Body of pancreas (tissue), 4 donors: ENCODE data around the gene MTA1. TPM values are rescaled to one million over a fixed set of nuclear protein-coding genes. Genes with fewer than 3 reads are reported as not detected.

Experiments
- ATAC-seq: fragments of 150-250 bp; one replicate; pipeline ENCODE4 v1.9.1; 2016
- DNase-seq, 4 donors: peaks; one replicate each; pipeline ENCODE4 v3.0.0-alpha.2; 2019
- H3K27ac ChIP-seq, 4 donors: fragments of 200-600 bp; sonication (generic); 1 replicate in 3 of 4; 2 replicates in 1 of 4; pipeline versions ENCODE4 v1.5.1 to v1.6.1; 2016 to 2019; ENCODE audit warnings: mild to moderate bottlenecking in 1 of 4, mixed read lengths in 1 of 4, moderate library complexity in 1 of 4
- H3K27me3 ChIP-seq, 2 donors: fragments of 200-600 bp; sonication (generic); one replicate each; pipeline ENCODE4 v1.6.0; 2016; ENCODE audit warnings: mild to moderate bottlenecking in 1 of 2
- H3K36me3 ChIP-seq, 2 donors: fragments of 200-600 bp; sonication (generic); replicated peaks in 1 of 2; 2 replicates each; pipeline ENCODE4 v1.5.1; 2016; ENCODE audit warnings: low read depth in 2 of 2; ENCODE audit not compliant: insufficient read depth in 1 of 2
- H3K4me1 ChIP-seq: fragments of 200-600 bp; sonication (generic); one replicate; pipeline ENCODE4 v1.6.0; 2016
- H3K4me3 ChIP-seq, 2 donors: fragments of 200-600 bp; sonication (generic); 1 replicate in 1 of 2; 2 replicates in 1 of 2; pipeline ENCODE4 v1.5.1; 2016 to 2019
- H3K9me3 ChIP-seq, 3 donors: fragments of 200-600 bp; sonication (generic); 1 replicate in 2 of 3; 2 replicates in 1 of 3; pipeline ENCODE4 v1.5.1; 2016
- CTCF ChIP-seq, 7 experiments: fragments of 450-650 bp in 4 of 7; fragments of 200-600 bp in 3 of 7; sonication (generic) in 3 of 7; IDR thresholded peaks; one replicate each; pipeline ENCODE4 v1.5.1; 2016 to 2019; ENCODE audit warnings: antibody characterized with exemption in 7 of 7
- POLR2A ChIP-seq, 3 donors: fragments of 450-650 bp; IDR thresholded peaks; one replicate each; pipeline ENCODE4 v1.6.1; 2016; ENCODE audit warnings: antibody characterized with exemption in 3 of 3, mild to moderate bottlenecking in 2 of 3
- WGBS, 2 donors: methylation state at CpG; one replicate each; pipeline ENCODE4 v1.1.5; 2017; 5-methylcytosine and 5-hydroxymethylcytosine counted together
- intact Hi-C: fragments of 100-400 bp; cut with DNase I; formaldehyde crosslinking; loops from one replicate; pipeline ENCODE4 v1.15.1; 2023
- total RNA-seq, 2 donors: library from RNA; depleted of rRNA; stranded (reverse); fragments of >200 nt; gene quantifications; one replicate each; pipeline ENCODE4 v1.1.0, GENCODE V29; 2016

MTA1 gene
- total RNA-seq, 2 donors from 2014 or later = 69.8 to 92.6 TPM

DNA sequence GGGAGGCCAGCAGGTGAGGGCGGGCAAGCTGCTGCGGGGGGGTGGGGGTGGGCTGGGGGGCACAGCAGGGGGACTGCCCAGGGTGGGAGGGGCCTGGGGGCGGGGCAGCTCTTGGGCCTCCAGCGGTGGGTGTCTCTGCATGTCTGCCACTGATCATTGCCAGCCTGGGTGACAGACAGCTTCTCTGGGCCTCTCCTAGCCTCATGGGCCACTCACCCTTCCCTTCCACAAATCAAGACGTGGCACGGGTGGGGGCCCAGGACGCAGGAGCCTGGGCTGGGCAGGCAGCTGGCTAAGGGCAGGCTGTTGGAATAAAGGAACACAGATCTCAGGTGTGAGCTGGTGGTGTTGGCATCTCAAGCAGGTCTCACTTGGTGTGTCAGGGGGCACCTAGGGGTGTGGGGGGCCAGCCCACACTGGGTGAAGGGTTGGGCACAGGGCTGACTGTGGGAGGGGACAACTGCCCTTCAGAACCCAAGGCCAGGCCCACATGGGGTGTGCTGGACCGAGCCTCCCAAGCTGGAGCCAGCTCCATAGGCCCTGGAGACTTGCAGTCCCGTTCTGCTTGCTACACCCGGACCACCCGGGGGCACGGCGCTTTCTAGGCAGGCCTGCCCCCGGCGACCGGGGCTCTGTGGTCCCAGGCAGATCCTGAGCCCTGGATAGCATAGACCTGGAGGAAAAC lies 74.4 kb downstream of the MTA1 start:
- Histone ChIP-seq H3K36me3 (no peaks in the 10 kb centered on the region), H3K27ac (no peak overlapping the region), H3K9me3 (no peaks in the 10 kb centered on the region), H3K4me3 (no peak overlapping the region), H3K4me1 (peaks cover 19% of the 10 kb centered on the region), H3K27me3 (no peaks in the 10 kb centered on the region)
- WGBS, 2 donors = 60 to 85% methylated on average over 2 to 15 of the region's 16 CpGs
- intact Hi-C loops = no loop called here
- ATAC-seq = no peak
- TF ChIP-seq CTCF (IDR thresholded peaks at IDR 0.05) (no peak), POLR2A (IDR thresholded peaks at IDR 0.05) (no peak)
- DNase-seq = no peak

DNA sequence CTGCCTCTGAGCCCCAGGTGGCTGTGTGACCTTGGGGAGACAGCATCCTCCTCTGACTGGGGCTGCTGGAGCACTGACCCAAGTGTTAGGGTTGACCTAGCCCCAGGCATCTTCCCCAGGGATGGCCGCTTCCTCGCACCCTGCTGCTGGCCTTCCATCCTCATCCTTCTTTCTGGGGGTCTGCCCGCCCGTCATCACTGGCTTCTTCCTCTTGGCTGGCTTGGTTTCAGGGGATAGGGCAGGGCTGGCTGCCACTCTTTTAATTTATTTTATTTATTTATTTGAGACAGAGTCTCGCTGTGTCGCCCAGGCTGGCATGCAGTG lies 74.9 kb downstream of the MTA1 start:
- no peaks in the 10 kb centered on the region for H3K9me3 ChIP-seq
- no peaks in the 10 kb centered on the region for H3K27me3 ChIP-seq
- intact Hi-C loops = no loop called here
- DNase-seq (no peak), ATAC-seq (no peak)
- H3K36me3 ChIP-seq = no peaks in the 10 kb centered on the region
- WGBS, 2 donors = 90 to 92% methylated on average over 6 of the region's 6 CpGs
- H3K4me1 ChIP-seq = peaks cover 14% of the 10 kb centered on the region
- H3K4me3 ChIP-seq = no peak overlapping the region
- TF ChIP-seq POLR2A (IDR thresholded peaks at IDR 0.05) (no peak), CTCF (IDR thresholded peaks at IDR 0.05) (no peak)
- H3K27ac ChIP-seq = no peak overlapping the region

GRCh38 chr14:105495101-105495989 lies 75.7 kb downstream of the MTA1 start:
- ATAC-seq (no peak), DNase-seq (peak in 1 of 4 donors; percentile 14)
- Histone ChIP-seq H3K4me1 (peaks cover 14% of the 10 kb centered on the region), H3K4me3 (no peak overlapping the region), H3K9me3 (no peaks in the 10 kb centered on the region), H3K27ac (no peak overlapping the region), H3K36me3 (no peaks in the 10 kb centered on the region), H3K27me3 (no peaks in the 10 kb centered on the region)
- 64 to 82% methylated on average over 6 to 17 of the region's 18 CpGs for whole genome bisulfite sequencing, 2 donors
- intact Hi-C loops = no loop called here
- TF ChIP-seq CTCF (IDR thresholded peaks at IDR 0.05) = no peak
- TF ChIP-seq POLR2A (IDR thresholded peaks at IDR 0.05) = no peak

- Histone ChIP-seq H3K9me3 (no peaks in the 10 kb centered on the region), H3K4me1 (peaks cover 13% of the 10 kb centered on the region), H3K36me3 (no peaks in the 10 kb centered on the region), H3K27ac (no peak overlapping the region), H3K4me3 (no peak overlapping the region), H3K27me3 (no peaks in the 10 kb centered on the region)
- 57 to 65% methylated on average over 6 to 17 of the region's 18 CpGs for WGBS, 2 donors
- no peak for TF ChIP-seq POLR2A (IDR thresholded peaks at IDR 0.05)
- TF ChIP-seq CTCF (IDR thresholded peaks at IDR 0.05) = no peak
- DNase-seq (no peak), ATAC-seq (no peak)
- intact Hi-C loops = no loop called here
Measured at GRCh38 chr14:105495990-105496830, 76.6 kb downstream of the MTA1 start.
